Keratinocyte (primary cell): ENCODE results near the gene ALDH3A1. TPM values are rescaled to one million over a fixed set of nuclear protein-coding genes. Genes with fewer than 3 reads are reported as not detected.

Experiments used
- DNase-seq: peaks from one replicate; pipeline ENCODE4 v3.0.0-alpha.2; 2011; ENCODE audit warnings: low read depth, missing footprints, low spot score
- FAIRE-seq: peaks from 2 replicates; lab custom pipeline; 2011; peaks lifted over from hg19 to GRCh38; lab: Jason Lieb, UNC
- H2AFZ ChIP-seq: 2 replicates; pipeline ENCODE4 v1.6.0; 2012; ENCODE audit warnings: low read length, control low read depth, inconsistent platforms; ENCODE audit not compliant: control insufficient read depth
- H3K27ac ChIP-seq: 2 replicates; pipeline ENCODE4 v1.5.1; 2011; ENCODE audit warnings: low read length; ENCODE audit not compliant: control insufficient read depth, insufficient read depth
- H3K27me3 ChIP-seq: 3 replicates; pipeline ENCODE4 v1.6.0; 2011; ENCODE audit warnings: low read length; ENCODE audit not compliant: control insufficient read depth, insufficient read depth; ENCODE audit errors: extremely low read depth
- H3K36me3 ChIP-seq, 2 experiments: 2 replicates in 1 of 2; 3 replicates in 1 of 2; pipeline ENCODE4 v1.5.1; 2011; ENCODE audit warnings: low read length in 2 of 2, mild to moderate bottlenecking in 1 of 2; ENCODE audit not compliant: control insufficient read depth in 2 of 2, insufficient read depth in 2 of 2; ENCODE audit errors: extremely low read depth in 1 of 2
- H3K4me1 ChIP-seq: 3 replicates; pipeline ENCODE4 v1.5.1; 2011; ENCODE audit warnings: low read length; ENCODE audit not compliant: control insufficient read depth, insufficient read depth; ENCODE audit errors: extremely low read depth
- H3K4me2 ChIP-seq: 3 replicates; pipeline ENCODE4 v1.6.0; 2011; ENCODE audit warnings: low read depth, low read length; ENCODE audit not compliant: control insufficient read depth, insufficient read depth; ENCODE audit errors: extremely low read depth
- H3K4me3 ChIP-seq, 3 experiments: fragments of 200-600 bp in 1 of 3; sonication (generic) in 1 of 3; 2 replicates in 2 of 3; 3 replicates in 1 of 3; pipeline ENCODE4 v1.5.1; 2011 to 2016; ENCODE audit warnings: low read length in 3 of 3, mild to moderate bottlenecking in 3 of 3, control low read depth in 2 of 3, inconsistent platforms in 1 of 3, low read depth in 1 of 3, mixed read lengths in 1 of 3, mixed run types in 1 of 3, moderate library complexity in 1 of 3; ENCODE audit not compliant: control insufficient read depth in 2 of 3, insufficient read depth in 2 of 3; ENCODE audit errors: extremely low read depth in 1 of 3
- H3K79me2 ChIP-seq: 2 replicates; pipeline ENCODE4 v1.6.0; 2012; ENCODE audit warnings: low read length; ENCODE audit not compliant: control insufficient read depth, insufficient read depth
- H3K9ac ChIP-seq: 3 replicates; pipeline ENCODE4 v1.6.0; 2011; ENCODE audit warnings: low read length; ENCODE audit not compliant: control insufficient read depth, insufficient read depth; ENCODE audit errors: extremely low read depth
- H3K9me1 ChIP-seq: 3 replicates; pipeline ENCODE4 v1.6.0; 2011; ENCODE audit warnings: low read length; ENCODE audit not compliant: control insufficient read depth, insufficient read depth; ENCODE audit errors: extremely low read depth
- H3K9me3 ChIP-seq: 2 replicates; pipeline ENCODE4 v1.5.1; 2012; ENCODE audit warnings: low read depth, low read length; ENCODE audit not compliant: control insufficient read depth
- H4K20me1 ChIP-seq: 3 replicates; pipeline ENCODE4 v1.6.0; 2011; ENCODE audit warnings: low read length; ENCODE audit not compliant: control insufficient read depth, insufficient read depth; ENCODE audit errors: extremely low read depth
- CTCF ChIP-seq, 3 experiments: IDR thresholded peaks in 1 of 3; conservative IDR thresholded peaks in 1 of 3; optimal IDR thresholded peaks in 1 of 3; 2 replicates in 2 of 3; 3 replicates in 1 of 3; pipeline versions ENCODE3 to v1.5.1; 2011; ENCODE audit warnings: low read length in 3 of 3, mild to moderate bottlenecking in 3 of 3, moderate library complexity in 2 of 3, control low read depth in 1 of 3, inconsistent platforms in 1 of 3; ENCODE audit not compliant: insufficient read depth in 2 of 3; ENCODE audit errors: extremely low read depth in 1 of 3
- EZH2 ChIP-seq: IDR thresholded peaks from one replicate; pipeline ENCODE4 v1.6.1; 2012; ENCODE audit warnings: inconsistent platforms, mild to moderate bottlenecking, low read length, moderate library complexity
- dilution Hi-C: fragments of 300-500 bp; cut with MboI; formaldehyde crosslinking; loops from one replicate; pipeline ENCODE4 v1.7.0; 2020; ENCODE audit warnings: low sequenced_read_pairs; ENCODE audit not compliant: extremely low pct_ligation_motif_present
- polyA plus RNA-seq, 5 experiments: library from polyadenylated mRNA; depleted of rRNA in 3 of 5; stranded (reverse) in 3 of 5; stranded (forward) in 1 of 5; unstranded in 1 of 5; fragments of >200 nt; gene quantifications; 1 replicate in 1 of 5; 2 replicates in 3 of 5; 3 replicates in 1 of 5; pipeline versions ENCODE4 v1.2.1 to v1.2.3, GENCODE V29; 2011 to 2012; ENCODE audit warnings: missing spikeins in 2 of 5, low read depth in 1 of 5, low replicate concordance in 1 of 5

ALDH3A1 gene
- polyA plus RNA-seq, 1 donor (not counting 4 experiments of a cell fraction or from before 2014, with no cell fraction given), result 5.8 TPM

- TF ChIP-seq EZH2 (no peak), CTCF (optimal IDR thresholded peaks at IDR 0.05 in 1 of 3, IDR thresholded peaks at IDR 0.05 in 1 of 3, conservative IDR thresholded peaks at IDR 0.05 in 1 of 3; ENCODE audit: extremely low read depth in 1 of 3, insufficient read depth in 2 of 3, low read length in 3 of 3) (no peak)
- DNase-seq (no peak), FAIRE-seq (no peak)
- H3K4me1 ChIP-seq, result peaks cover 18% of the 10 kb centered on the region
- H2AFZ ChIP-seq, result no peak overlapping the region
- H3K9ac ChIP-seq, result no peak overlapping the region
- no peaks in the 10 kb centered on the region for H3K79me2 ChIP-seq
- H3K9me1 ChIP-seq, result no peaks in the 10 kb centered on the region
- H3K9me3 ChIP-seq, result no peaks in the 10 kb centered on the region
- H3K4me2 ChIP-seq, result no peak overlapping the region
- H3K4me3 ChIP-seq, result no peak overlapping the region
- no peak overlapping the region for H3K27ac ChIP-seq
- dilution Hi-C loops, result no loop called here
- H3K36me3 ChIP-seq, result no peaks in the 10 kb centered on the region
- no peaks in the 10 kb centered on the region for H3K27me3 ChIP-seq
- no peaks in the 10 kb centered on the region for H4K20me1 ChIP-seq
Observed at GRCh38 chr17:19743101-19744100, 4.7 kb downstream of the ALDH3A1 start.

DNA sequence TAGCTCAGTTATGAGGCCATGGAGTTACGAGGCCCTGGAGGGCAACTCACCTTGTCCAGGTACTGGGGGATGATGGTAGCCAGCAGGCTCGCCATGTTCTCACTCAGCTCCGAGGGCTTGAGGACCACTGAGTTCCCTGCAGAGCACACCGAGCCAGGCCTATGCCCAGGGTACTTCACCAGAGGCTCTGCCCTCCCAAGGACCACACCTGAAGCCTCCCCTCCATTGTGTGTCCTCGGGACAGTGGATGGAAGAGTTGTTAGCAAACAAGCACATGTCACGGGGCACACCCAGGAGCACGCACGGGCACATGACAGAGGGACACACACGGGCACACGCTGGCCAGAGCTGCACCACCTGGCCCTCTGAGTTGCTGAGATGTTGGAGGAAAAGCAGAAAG, 5.6 kb downstream of the ALDH3A1 start:
- no peaks in the 10 kb centered on the region for H3K9me1 ChIP-seq
- no peaks in the 10 kb centered on the region for H3K79me2 ChIP-seq
- no peak overlapping the region for H2AFZ ChIP-seq
- peaks cover 11% of the 10 kb centered on the region for H3K4me1 ChIP-seq
- no peak overlapping the region for H3K4me3 ChIP-seq
- no peak for DNase-seq
- FAIRE-seq, result no peak
- H3K27me3 ChIP-seq, result no peaks in the 10 kb centered on the region
- dilution Hi-C loops, result no loop called here
- H3K27ac ChIP-seq, result no peak overlapping the region
- TF ChIP-seq CTCF (optimal IDR thresholded peaks at IDR 0.05 in 1 of 3, IDR thresholded peaks at IDR 0.05 in 1 of 3, conservative IDR thresholded peaks at IDR 0.05 in 1 of 3; ENCODE audit: extremely low read depth in 1 of 3, insufficient read depth in 2 of 3, low read length in 3 of 3) (no peak), EZH2 (no peak)
- H4K20me1 ChIP-seq, result no peaks in the 10 kb centered on the region
- no peak overlapping the region for H3K9ac ChIP-seq
- no peaks in the 10 kb centered on the region for H3K36me3 ChIP-seq
- H3K9me3 ChIP-seq, result no peaks in the 10 kb centered on the region
- H3K4me2 ChIP-seq, result no peak overlapping the region
